GM10248 (cell line): Measurements from ENCODE around the gene VARS2.

Source experiments
- CTCF ChIA-PET: fragments of 300-600 bp; sonication (Branson Sonifier 250); formaldehyde crosslinking; extraction: SDS; loops from one replicate; lab custom pipeline; 2021; ENCODE audit warnings: antibody characterized with exemption; lab: Yijun Ruan, JAX
- POLR2A ChIA-PET: fragments of 350-650 bp; sonication (Branson Sonifier 250); formaldehyde crosslinking; extraction: SDS; loops from one replicate; lab custom pipeline; 2020; ENCODE audit warnings: antibody characterized with exemption; lab: Yijun Ruan, JAX
- DNase-seq: peaks from one replicate; pipeline ENCODE4 v3.0.0; 2012; ENCODE audit errors: extremely low spot score
- TF ChIP-seq, protein P1 (sequence below): IDR thresholded peaks from 2 replicates; pipeline ENCODE4 v1.5.1; 2012; ENCODE audit warnings: mild to moderate bottlenecking, low read depth; ENCODE audit errors: extremely low read depth, missing control alignments, control extremely low read depth

Gene VARS2

DNA sequence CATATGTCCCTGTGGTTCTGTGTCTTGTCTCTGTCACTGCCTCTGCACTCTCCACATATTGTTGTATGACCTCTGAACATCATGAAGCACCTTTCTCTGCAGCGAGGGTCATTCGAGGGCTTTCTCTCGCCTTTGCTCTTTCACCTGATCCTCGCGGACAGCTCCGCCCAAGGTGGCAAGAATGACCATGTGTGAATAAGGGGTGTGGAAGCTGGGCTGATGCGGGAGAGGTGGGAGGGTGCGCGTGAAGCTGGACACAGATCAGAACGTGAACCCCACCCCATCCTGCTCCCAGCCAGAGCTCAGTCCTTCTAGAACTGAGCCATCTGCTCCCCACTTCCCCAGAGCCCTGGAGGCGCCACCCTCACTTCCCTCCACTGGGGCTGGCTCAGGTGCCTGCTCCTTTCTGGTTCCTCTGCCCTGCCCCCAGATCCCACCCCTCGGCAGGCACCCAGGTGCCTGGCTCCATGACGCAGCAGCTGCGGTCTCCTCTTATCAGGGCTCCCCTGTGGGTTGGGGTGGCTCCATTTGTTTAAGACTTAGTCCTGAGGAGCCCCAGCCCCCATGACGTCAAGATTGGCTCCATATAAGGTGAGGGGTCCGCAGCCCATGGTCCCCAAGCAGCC is 26.4 kb downstream of the VARS2 start, which contains the start of gene MUCL3:
Gene MUCL3 (plus strand): TSS at position 613 of the 626 bp plus-strand sequence. CDS start 27 bp downstream, outside the sequence.
- no peak for DNase-seq
- ChIA-PET CTCF (interaction anchor here (0.9 to 1.5 kb wide), 3 partner anchors 98 to 153 kb away, joined by 3 to 4 read pairs (median 4); no protein-coding TSS in a partner anchor), POLR2A (interaction anchor here (0.6 to 0.7 kb wide), 2 partner anchors 22 to 124 kb away, joined by 3 to 5 read pairs; no protein-coding TSS in a partner anchor)

DNA sequence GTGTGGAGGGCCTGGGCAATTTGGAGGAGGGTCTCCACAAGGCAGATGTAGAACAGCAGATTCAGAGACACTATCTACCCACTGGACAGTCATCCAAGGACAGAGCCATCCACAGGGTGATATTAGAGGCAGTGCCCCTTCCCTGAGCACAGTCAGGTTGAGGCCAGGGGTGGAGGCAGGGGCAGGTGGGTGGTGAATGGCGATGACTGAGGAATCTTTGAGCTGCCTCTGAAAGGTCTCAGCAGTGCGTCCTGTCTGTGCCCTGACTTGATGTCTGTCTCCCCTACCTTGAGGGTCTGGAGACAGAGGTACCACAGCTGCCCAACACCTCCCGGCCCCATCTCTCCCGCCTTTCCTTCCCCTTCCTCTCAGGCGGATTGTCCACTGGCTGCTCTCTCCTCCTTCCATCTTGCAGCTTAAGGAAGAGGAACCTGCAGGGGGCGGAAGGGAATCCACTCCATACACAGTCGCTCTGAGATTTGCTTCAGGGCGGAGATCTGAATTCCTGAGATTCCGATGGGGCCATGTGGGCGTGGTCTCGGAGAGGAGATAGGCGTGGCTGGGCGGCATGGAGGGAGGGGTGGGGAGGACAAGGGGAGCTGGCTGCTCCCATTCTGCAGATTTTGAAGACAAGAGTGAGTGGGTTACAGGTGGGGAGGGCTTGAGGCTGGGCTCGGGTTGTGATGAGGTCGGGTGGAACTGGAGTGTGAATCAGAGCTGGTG is 28.5 kb downstream of the VARS2 start:
- TF ChIP-seq, protein P1, sequence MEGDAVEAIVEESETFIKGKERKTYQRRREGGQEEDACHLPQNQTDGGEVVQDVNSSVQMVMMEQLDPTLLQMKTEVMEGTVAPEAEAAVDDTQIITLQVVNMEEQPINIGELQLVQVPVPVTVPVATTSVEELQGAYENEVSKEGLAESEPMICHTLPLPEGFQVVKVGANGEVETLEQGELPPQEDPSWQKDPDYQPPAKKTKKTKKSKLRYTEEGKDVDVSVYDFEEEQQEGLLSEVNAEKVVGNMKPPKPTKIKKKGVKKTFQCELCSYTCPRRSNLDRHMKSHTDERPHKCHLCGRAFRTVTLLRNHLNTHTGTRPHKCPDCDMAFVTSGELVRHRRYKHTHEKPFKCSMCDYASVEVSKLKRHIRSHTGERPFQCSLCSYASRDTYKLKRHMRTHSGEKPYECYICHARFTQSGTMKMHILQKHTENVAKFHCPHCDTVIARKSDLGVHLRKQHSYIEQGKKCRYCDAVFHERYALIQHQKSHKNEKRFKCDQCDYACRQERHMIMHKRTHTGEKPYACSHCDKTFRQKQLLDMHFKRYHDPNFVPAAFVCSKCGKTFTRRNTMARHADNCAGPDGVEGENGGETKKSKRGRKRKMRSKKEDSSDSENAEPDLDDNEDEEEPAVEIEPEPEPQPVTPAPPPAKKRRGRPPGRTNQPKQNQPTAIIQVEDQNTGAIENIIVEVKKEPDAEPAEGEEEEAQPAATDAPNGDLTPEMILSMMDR: no peak
- CTCF ChIA-PET: interaction anchor here (1.2 to 1.7 kb wide), 7 partner anchors 22 to 154 kb away, joined by 3 to 6 read pairs (median 4); no protein-coding TSS in a partner anchor
- DNase-seq: no peak
- POLR2A ChIA-PET: no interaction called here

More for the DNA sequence above, 26.4 kb downstream of the VARS2 start, which contains the start of gene MUCL3:
- TF ChIP-seq, protein P1: no peak

DNA sequence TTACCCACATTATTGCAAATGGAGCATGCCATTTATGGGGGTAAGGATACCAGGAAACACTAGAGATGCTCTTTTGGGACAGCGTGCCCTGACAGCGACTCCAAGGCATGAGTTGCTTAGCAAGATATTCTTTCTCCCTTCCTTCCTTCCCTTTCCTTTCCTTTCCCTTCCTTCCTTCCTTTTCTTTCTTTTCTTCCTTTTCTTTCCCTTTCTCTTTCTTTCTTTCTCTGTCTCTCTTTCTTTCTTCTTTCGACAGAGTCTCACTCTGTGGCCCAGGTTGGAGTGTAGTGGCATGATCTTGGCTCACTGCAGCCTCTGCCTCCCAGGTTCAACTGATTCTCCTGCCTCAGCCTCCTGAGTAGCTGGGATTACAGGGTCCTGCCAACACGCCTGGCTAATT is 30.0 kb downstream of the VARS2 start:
- POLR2A ChIA-PET: no interaction called here
- DNase-seq: no peak
- CTCF ChIA-PET: interaction anchor here (1.7 kb wide), 1 partner anchor 25 kb away, joined by 4 read pairs; no protein-coding TSS in a partner anchor
- TF ChIP-seq, protein P1: no peak

DNA sequence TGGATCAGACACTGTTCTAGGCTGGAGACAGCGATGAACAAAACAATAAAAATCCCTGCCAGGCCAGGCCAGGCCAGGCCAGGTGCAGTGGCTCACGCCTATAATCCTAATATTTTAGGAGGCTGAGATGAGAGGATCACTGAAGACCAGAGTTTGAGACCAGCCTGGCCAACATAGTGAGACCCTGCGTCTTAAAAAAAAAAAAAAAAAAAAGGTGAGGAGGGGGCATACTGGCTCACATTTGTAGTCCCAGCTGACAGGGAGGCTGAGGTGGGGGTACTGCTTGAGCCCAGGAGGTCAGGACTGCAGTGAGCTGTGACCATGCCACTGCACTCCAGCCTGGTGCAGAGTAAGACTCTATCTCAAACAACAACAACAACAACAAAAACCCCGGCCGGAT is 31.2 kb downstream of the VARS2 start:
- TF ChIP-seq, protein P1: no peak
- POLR2A ChIA-PET: no interaction called here
- CTCF ChIA-PET: interaction anchor here (0.7 to 1.1 kb wide), 2 partner anchors 90 to 124 kb away, joined by 3 read pairs; no protein-coding TSS in a partner anchor
- DNase-seq: no peak

DNA sequence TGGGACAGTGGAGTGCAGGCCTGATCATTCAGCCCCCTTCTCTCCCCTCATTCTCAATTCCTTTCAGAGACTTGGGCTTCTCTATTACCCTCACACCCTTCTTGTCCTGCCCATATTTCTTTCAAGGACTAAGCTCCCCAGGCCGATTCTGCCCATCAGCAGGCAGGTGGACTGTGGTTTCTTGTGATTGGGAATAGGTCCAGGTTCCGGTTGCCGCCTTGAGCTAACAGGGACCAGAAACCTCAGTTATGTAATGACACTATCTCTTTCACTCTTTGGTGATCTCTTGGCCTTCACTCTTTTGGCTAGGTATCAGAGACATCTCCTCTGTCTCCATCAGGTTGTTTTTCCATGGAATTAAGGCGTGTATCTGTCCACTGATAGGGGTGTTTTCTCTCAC is 33.2 kb downstream of the VARS2 start:
- POLR2A ChIA-PET: no interaction called here
- DNase-seq: no peak
- CTCF ChIA-PET: interaction anchor here (1.0 to 2.1 kb wide), 6 partner anchors 21 to 140 kb away, joined by 3 to 6 read pairs (median 4); no protein-coding TSS in a partner anchor
- TF ChIP-seq, protein P1: no peak

DNA sequence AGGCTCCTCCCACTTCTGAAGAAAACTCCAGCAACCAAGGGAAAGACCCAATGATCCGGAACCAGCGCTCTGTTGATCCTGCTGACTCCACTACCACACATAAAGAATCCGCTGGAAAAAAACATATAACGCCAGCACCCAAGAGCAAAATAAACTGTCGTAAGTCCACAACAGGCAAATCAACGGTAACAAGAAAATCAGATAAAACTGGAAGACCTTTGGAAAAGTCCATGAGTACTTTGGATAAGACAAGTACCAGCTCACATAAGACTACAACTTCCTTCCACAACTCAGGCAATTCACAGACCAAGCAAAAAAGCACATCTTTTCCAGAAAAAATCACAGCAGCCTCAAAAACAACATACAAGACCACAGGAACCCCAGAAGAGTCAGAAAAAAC is 34.8 kb downstream of the VARS2 start:
- POLR2A ChIA-PET: no interaction called here
- DNase-seq: no peak
- TF ChIP-seq, protein P1: no peak
- CTCF ChIA-PET: interaction anchor here (1.6 kb wide), 1 partner anchor 131 kb away, joined by 4 read pairs; no protein-coding TSS in a partner anchor
